ENCODE measurements around the gene B2M.
"Not testable (repeated sequence)": the region's sequence is repeated elsewhere in the genome, so short reads cannot be mapped to it uniquely, and the experiment has no call there.

Gene B2M

DNA sequence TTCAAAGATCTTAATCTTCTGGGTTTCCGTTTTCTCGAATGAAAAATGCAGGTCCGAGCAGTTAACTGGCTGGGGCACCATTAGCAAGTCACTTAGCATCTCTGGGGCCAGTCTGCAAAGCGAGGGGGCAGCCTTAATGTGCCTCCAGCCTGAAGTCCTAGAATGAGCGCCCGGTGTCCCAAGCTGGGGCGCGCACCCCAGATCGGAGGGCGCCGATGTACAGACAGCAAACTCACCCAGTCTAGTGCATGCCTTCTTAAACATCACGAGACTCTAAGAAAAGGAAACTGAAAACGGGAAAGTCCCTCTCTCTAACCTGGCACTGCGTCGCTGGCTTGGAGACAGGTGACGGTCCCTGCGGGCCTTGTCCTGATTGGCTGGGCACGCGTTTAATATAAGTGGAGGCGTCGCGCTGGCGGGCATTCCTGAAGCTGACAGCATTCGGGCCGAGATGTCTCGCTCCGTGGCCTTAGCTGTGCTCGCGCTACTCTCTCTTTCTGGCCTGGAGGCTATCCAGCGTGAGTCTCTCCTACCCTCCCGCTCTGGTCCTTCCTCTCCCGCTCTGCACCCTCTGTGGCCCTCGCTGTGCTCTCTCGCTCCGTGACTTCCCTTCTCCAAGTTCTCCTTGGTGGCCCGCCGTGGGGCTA, at the start of gene B2M, which contains the start of gene PATL2:
Gene B2M (plus strand): TSS at position 422 of the 647 bp plus-strand sequence. CDS start 30 bp downstream, at position 452.
Gene PATL2 (minus strand): TSS at position 228 of the 647 bp plus-strand sequence. CDS start 34,833 bp downstream, outside the sequence.
- TF ChIP-seq POLR2A (IDR thresholded peaks at IDR 0.05; ENCODE audit: low read depth, low read length): peak; percentile 100
- peak; percentile 79 for DNase-seq (ENCODE audit: insufficient read length, low spot score)
- FAIRE-seq: peak; percentile 87

GRCh38 chr15:44661576-44661975, 49.7 kb upstream of the B2M start:
- FAIRE-seq: no peak
- no peak for TF ChIP-seq POLR2A (IDR thresholded peaks at IDR 0.05; ENCODE audit: low read depth, low read length)
- DNase-seq (ENCODE audit: insufficient read length, low spot score): no peak

DNA sequence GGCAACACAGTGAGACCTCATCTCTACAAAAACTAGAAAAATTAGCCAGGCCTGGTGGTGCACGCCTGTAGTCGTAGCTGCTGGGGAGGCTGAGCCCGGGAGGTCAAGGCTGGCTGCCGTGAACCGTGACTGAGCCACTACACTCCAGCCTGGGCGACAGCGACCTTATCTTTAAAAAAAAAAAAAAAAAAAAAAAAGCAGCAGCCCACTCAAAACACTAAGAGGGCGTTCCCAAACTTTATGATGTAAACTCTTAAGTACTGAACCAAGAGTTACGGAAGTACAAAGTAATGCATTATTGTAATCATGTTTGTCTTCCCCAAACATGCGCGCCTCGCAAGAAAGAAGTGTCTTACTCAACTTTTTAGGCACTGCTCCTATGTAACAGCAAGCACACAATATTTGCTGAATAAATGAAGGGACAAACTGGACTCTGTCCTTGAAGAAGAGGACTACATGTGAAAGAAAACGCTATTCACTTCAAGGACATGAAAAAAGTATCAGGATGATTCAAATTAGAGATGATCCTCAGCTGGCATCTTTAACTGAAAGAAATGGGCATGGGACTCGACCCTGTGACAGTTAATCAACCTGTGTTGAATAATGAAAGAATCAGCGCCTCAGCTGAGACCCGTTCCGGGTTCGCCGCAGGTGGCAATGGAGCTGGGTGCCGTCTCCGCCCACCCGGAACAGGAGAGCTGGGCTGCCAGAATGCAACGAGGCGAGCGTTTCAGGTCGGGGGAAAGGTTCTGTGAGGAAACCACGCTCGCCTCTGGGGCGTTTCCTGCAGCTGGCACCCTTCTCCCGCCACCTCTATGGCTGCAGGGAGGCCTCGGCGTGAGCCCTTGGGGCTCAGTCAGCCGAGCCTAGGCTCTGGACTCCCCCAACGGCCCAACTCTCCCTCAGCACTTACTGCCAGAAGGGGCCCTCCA, 48.6 kb upstream of the B2M start:
- DNase-seq (ENCODE audit: insufficient read length, low spot score): peak; percentile 59
- no peak for TF ChIP-seq POLR2A (IDR thresholded peaks at IDR 0.05; ENCODE audit: low read depth, low read length)
- peak; percentile 52 for FAIRE-seq

- TF ChIP-seq POLR2A (IDR thresholded peaks at IDR 0.05; ENCODE audit: low read depth, low read length): peak; percentile 91
- FAIRE-seq (peak; percentile 93), DNase-seq (ENCODE audit: insufficient read length, low spot score) (peak; percentile 88)
These were observed 47.7 kb upstream of the B2M start, which contains the start of gene SPG11 for GRCh38 chr15:44663410-44664308. TSS of gene SPG11 (minus strand) at chr15:44663662. CDS start at chr15:44663647, 15 bp downstream.

DNA sequence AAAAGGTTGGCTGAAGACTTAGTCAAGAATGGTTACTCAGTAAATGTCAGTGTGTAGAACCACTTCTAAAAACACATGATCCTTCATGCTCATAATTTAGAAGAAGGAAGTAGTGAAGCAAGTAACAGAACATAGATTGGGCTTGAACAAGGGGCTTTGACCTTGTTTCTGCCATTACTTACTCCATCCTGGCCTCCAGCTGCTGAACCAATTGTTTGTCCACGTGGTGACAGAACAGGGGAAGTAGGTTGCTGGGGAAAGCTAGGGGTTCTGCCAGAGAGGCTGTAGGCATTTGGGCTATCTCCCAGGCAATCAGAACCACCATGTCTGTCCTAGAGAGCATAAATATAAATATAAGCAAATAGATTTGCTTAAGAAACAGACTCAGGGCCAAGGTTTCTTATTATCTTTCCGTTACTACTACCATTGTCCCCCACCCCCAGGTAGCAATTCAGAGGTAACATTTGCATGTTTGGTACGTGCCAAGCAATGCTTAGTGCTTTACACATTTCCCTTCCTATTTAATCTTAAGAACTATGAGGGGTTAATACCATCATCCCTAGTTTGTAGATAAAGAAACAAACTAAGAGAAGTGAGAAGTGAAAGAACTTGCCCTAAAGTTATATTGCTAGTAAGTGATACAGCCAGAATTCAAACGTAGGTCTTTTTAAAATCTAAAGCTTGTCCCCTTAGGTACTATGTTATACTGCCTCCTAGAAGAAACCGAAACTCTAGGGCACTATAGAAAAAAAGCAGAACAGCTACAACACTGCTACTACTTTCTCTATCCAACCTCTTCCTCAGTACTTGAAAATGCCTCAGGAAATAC, 44.9 kb upstream of the B2M start:
- DNase-seq (ENCODE audit: insufficient read length, low spot score) (no peak), FAIRE-seq (no peak)
- no peak for TF ChIP-seq POLR2A (IDR thresholded peaks at IDR 0.05; ENCODE audit: low read depth, low read length)

DNA sequence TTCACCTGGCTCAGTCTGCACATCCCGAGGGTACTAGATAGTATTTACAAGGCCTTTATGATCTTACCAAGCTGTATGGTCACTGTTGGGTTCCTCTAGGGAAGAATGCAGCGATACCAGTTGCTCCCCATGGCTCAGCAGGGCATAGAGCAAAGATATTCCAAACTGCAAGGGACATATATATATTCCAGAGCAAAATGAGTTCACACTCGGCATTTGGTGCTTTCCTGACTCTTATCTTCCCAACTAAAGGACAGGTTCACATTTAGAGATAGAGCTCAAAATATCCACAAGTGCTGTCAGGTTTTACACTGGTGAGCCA, 44.3 kb upstream of the B2M start:
- no peak for FAIRE-seq
- TF ChIP-seq POLR2A (IDR thresholded peaks at IDR 0.05; ENCODE audit: low read depth, low read length): no peak
- no peak for DNase-seq (ENCODE audit: insufficient read length, low spot score)

GRCh38 chr15:44668921-44669320, 42.4 kb upstream of the B2M start:
- FAIRE-seq: no peak
- DNase-seq (ENCODE audit: insufficient read length, low spot score): no peak
- TF ChIP-seq POLR2A (IDR thresholded peaks at IDR 0.05; ENCODE audit: low read depth, low read length): no peak

DNA sequence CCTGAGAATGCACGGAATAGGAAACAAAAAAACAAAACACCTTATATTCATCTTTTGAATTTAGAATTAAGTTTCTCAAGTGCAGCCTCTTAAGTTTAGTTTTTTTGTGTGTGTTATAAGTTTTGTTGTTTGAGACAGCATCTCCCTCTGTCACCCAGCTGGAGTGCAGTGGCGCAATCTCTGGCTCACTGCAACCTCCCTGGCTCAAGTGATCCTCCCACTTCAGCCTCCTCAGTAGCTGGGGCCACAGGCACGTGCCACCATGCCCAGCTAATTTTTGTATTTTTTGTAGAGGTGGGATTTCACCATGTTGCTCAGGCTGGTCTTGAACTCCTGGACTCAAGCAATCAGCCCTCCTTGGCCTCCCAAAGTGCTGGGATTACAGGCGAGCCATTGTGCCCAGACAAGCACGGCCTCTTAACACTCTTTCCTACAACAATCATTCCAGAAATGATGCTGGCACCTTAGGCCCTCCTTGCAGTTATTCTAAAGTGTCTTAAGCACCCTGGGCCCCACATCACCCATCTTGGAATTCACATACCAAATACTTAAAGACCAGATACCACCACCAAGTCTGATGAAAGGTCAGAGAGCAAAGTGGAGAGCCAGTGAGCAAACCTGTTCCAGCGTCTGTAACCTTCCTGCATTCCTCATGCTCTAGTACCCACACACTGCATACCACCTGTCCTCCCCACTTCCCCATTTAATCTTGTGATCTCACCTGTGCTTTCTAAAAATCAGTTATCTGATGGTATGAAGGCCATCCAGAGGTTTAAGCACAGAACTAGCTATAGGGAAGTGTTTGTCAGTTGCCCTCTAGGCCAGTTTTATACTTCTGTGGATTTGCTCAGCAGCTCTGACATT, 41.0 kb upstream of the B2M start:
- TF ChIP-seq POLR2A (IDR thresholded peaks at IDR 0.05; ENCODE audit: low read depth, low read length): no peak
- FAIRE-seq (no peak), DNase-seq (ENCODE audit: insufficient read length, low spot score) (no peak)

GRCh38 chr15:44673639-44674038, 37.7 kb upstream of the B2M start:
- no peak for TF ChIP-seq POLR2A (IDR thresholded peaks at IDR 0.05; ENCODE audit: low read depth, low read length)
- no peak for DNase-seq (ENCODE audit: insufficient read length, low spot score)
- FAIRE-seq: no peak

DNA sequence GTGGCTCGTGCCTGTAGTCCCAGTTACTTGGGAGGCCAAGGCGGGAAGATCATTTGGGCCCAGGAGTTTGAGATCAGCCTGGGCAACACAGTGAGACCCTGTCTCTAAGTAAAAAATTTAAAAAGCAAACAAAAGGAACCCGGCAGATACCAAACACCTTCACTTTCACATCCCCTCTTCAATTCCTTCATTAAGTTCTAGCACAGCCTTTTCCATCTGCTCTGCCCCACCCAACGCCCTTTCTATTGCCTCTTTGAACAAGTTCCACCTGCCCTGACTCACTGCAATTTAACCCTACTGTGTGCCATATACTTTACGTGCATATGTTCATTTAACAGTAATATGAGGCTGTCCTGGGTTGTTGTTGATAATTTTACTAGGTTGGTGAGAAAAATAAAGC, 35.4 kb upstream of the B2M start:
- DNase-seq (ENCODE audit: insufficient read length, low spot score): no peak
- FAIRE-seq: no peak
- no peak for TF ChIP-seq POLR2A (IDR thresholded peaks at IDR 0.05; ENCODE audit: low read depth, low read length)

GRCh38 chr15:44676676-44677075, 34.6 kb upstream of the B2M start:
- no peak for TF ChIP-seq POLR2A (IDR thresholded peaks at IDR 0.05; ENCODE audit: low read depth, low read length)
- DNase-seq (ENCODE audit: insufficient read length, low spot score) (no peak), FAIRE-seq (no peak)

GRCh38 chr15:44682211-44682610, 29.1 kb upstream of the B2M start:
- TF ChIP-seq POLR2A (IDR thresholded peaks at IDR 0.05; ENCODE audit: low read depth, low read length): no peak
- FAIRE-seq: no peak
- no peak for DNase-seq (ENCODE audit: insufficient read length, low spot score)

DNA sequence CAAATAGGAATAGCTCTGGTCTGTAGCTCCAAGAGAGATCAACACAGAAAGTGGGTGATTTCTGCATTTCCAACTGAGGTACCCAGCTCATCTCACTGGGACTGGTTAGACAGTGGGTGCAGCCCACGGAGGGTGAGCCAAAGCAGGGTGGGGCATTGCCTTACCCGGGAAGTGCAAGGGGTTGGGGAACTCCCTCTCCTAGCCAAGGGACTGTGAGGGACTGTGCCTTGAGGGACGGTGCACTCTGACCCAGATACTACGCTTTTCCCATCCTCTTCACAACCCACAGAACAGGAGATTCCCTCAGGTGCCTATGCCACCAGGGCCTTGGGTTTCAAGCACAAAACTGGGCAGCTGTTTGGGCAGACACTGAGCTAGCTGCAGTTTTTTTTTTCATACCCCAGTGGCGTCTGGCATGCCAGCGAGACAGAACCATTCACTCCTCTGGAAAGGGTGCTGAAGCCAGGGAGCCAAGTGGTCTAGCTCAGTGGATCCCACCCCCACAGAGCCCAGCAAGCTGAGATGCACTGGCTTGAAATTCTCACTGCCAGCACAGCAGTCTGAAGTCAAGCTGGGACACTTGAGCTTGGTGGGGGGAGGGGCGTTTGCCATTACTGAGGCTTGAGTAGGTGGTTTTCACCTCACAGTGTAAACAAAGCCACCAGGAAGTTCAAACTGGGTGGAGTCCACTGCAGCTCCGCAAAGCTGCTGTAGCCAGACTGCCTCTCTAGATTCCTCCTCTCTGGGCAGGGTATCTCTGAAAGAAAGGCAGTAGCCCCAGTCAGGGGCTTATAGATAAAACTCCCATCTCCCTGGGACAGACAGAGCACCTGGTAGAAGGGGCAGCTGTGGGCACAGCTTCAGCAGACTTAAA, 28.3 kb upstream of the B2M start:
- not testable (repeated sequence) for DNase-seq (ENCODE audit: insufficient read length, low spot score)

DNA sequence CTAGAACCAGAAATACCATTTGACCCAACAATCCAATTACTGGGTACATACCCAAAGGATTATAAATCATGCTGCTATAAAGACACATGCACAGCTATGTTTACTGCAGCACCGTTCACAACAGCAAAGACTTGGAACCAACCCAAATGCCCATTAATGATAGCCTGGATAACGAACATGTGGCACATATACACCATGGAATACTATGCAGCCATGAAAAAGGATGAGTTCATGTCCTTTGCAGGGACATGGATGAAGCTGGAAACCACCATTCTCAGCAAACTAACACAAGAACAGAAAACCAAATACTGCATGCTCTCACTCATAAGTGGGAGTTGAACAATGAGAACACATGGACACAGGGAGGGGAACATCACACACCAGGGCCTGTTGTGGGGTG, 22.0 kb upstream of the B2M start:
- not testable (repeated sequence) for DNase-seq (ENCODE audit: insufficient read length, low spot score); FAIRE-seq

More for the DNA sequence above, 28.3 kb upstream of the B2M start:
- not testable (repeated sequence) for FAIRE-seq

GRCh38 chr15:44690245-44690644, 21.1 kb upstream of the B2M start:
- not testable (repeated sequence) for DNase-seq (ENCODE audit: insufficient read length, low spot score); FAIRE-seq

All from H54 (cell line).